Psoas muscle (tissue), 8 donors: ENCODE results near the gene MARF1. TPM values are rescaled to one million over a fixed set of nuclear protein-coding genes. Genes with fewer than 3 reads are reported as not detected.

ENCODE experiments used
- ATAC-seq, 4 donors: fragments of 200-7000 bp; cut with Tn5 transposase; one replicate each; pipeline ENCODE4 v1.9.1; 2020; ENCODE audit warnings: moderate library complexity in 3 of 4, mild to moderate bottlenecking in 2 of 4
- DNase-seq, 2 donors: peaks; one replicate each; pipeline ENCODE4 v3.0.0-alpha.2; 2020
- H3K27ac ChIP-seq: fragments of 200-600 bp; one replicate; pipeline ENCODE4 v1.8.0; 2022
- H3K27me3 ChIP-seq, 3 donors: fragments of 200-600 bp in 1 of 3; one replicate each; pipeline versions ENCODE4 v1.6.1 to v1.8.0; 2013 to 2022; ENCODE audit warnings: low read length in 2 of 3, mild to moderate bottlenecking in 2 of 3, moderate library complexity in 1 of 3; ENCODE audit not compliant: insufficient read depth in 3 of 3
- H3K36me3 ChIP-seq, 2 donors: fragments of 200-600 bp in 1 of 2; one replicate each; pipeline versions ENCODE4 v1.6.1 to v1.8.0; 2013 to 2022; ENCODE audit warnings: low read depth in 1 of 2, mild to moderate bottlenecking in 1 of 2, moderate library complexity in 1 of 2; ENCODE audit not compliant: insufficient read depth in 1 of 2
- H3K4me1 ChIP-seq: fragments of 200-600 bp; one replicate; pipeline ENCODE4 v1.8.0; 2022
- H3K4me3 ChIP-seq: fragments of 200-600 bp; one replicate; pipeline ENCODE4 v1.8.0; 2022; ENCODE audit warnings: mild to moderate bottlenecking
- H3K9me3 ChIP-seq: fragments of 200-600 bp; one replicate; pipeline ENCODE4 v1.8.0; 2022
- WGBS, 3 donors: extraction: QIAGEN DNeasy Blood & Tissue Kit; methylation state at CpG; one replicate each; pipeline versions ENCODE4 v1.1.6 to v1.1.7; 2013; 5-methylcytosine and 5-hydroxymethylcytosine counted together
- intact Hi-C, 2 donors: fragments of 100-400 bp; cut with DNase I; formaldehyde crosslinking; loops; one replicate each; pipeline versions ENCODE4 v1.11.0 to v1.14.2; 2022
- polyA plus RNA-seq, 3 donors: library from polyadenylated mRNA; stranded (reverse); fragments of 200-250 nt; gene quantifications; one replicate each; pipeline ENCODE4 v1.2.3, GENCODE V29; 2013
- total RNA-seq, 4 donors: library from RNA; stranded (reverse); fragmentation: NEBNext Ultra II Directional in 2 of 4; extraction: Animal tissue kit (Norgen Biotek cat#: 25700) in 2 of 4; gene quantifications; one replicate each; pipeline versions ENCODE4 v1.2.1 to v1.2.4, GENCODE V29; 2021 to 2023
- TF ChIP-seq, protein P1 (sequence below): fragments of 200-600 bp; IDR thresholded peaks from one replicate; pipeline ENCODE4 v1.8.0; 2022; ENCODE audit warnings: antibody characterized with exemption
- donor health status: healthy with polysubstance abuse.
- donor health status: DM: no; HTN: no; CAD: no; lungs with moderate emphysema.
- donor health status: Bipolar disorder and iron deficiency.
- donor health status: healthy.
- donor health status: DM: yes; HTN: yes; CAD: no.
- donor health status: DM: no; HTN: no; CAD: no.
- donor health status: DM: no; HTN: no; CAD: no.
- donor health status: DM: yes; HTN: yes; CAD: no.

Gene MARF1
- total and polyA plus RNA-seq, 7 donors = 13.4 to 91.5 (median 41.7) TPM

DNA sequence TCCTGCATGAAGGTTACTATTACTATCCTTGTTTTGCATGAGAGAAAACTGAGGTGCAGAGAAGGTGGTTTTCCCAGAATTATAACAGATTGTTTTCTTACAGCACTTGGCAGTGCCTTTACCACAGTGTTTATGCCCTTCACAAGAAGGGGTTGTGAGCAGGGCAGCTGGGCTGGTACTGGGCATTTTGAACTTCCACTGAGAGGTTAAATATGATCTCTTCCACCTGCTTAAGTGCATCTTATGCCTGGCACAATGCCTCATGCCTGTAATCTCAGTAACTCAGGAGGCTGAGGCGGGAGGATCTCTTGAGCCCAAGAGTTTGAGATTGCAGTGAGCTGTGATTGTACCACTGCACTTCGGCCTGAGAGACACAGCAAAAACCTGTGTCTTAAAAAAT, 43.3 kb upstream of the MARF1 start:
- no peak for DNase-seq
- TF ChIP-seq, protein P1, sequence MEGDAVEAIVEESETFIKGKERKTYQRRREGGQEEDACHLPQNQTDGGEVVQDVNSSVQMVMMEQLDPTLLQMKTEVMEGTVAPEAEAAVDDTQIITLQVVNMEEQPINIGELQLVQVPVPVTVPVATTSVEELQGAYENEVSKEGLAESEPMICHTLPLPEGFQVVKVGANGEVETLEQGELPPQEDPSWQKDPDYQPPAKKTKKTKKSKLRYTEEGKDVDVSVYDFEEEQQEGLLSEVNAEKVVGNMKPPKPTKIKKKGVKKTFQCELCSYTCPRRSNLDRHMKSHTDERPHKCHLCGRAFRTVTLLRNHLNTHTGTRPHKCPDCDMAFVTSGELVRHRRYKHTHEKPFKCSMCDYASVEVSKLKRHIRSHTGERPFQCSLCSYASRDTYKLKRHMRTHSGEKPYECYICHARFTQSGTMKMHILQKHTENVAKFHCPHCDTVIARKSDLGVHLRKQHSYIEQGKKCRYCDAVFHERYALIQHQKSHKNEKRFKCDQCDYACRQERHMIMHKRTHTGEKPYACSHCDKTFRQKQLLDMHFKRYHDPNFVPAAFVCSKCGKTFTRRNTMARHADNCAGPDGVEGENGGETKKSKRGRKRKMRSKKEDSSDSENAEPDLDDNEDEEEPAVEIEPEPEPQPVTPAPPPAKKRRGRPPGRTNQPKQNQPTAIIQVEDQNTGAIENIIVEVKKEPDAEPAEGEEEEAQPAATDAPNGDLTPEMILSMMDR = no peak
- Histone ChIP-seq H3K27ac (no peak overlapping the region), H3K27me3 (no peaks in the 10 kb centered on the region), H3K4me1 (peaks cover 5% of the 10 kb centered on the region), H3K36me3 (peaks cover 5 to 49% of the 10 kb centered on the region in 2 donors), H3K4me3 (no peak overlapping the region), H3K9me3 (no peaks in the 10 kb centered on the region)
- intact Hi-C loops = no loop called here
- peak in 2 of 4 donors; percentile 52 to 57 for ATAC-seq
- WGBS, 3 donors = 81 to 92% (median 90%) methylated on average over 2 of the region's 2 CpGs

DNA sequence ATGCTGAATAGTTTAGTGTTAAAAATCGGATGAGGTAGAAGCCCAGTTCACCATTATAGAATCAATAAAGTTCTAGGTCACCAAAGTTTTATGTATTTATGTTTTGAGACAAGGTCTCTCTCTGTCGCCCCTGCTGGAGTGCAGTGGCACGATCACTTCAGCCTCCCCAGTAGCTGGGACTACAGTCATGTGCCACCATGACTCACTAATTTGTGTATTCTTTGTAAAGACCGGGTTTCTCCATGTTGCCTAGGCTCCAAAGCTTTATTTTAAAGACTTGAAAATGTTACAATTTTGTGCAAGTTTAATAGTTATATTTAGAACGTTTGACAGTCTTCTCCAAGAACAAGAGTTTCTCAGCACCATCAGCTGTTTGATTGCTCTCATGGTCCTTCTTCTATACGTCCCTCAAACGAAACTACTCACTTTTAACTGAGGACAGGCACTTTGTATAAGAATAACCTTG, 39.2 kb upstream of the MARF1 start:
- DNase-seq (peak in 1 of 2 donors; percentile 37), ATAC-seq (no peak)
- intact Hi-C loops = loop anchor here in 1 of 2 donors (5.0 kb wide), 1 partner anchor 670 kb away; no protein-coding TSS in a partner anchor
- TF ChIP-seq, protein P1 = peak; percentile 22
- no peak overlapping the region for H3K27ac ChIP-seq
- H3K36me3 ChIP-seq = peaks cover 0 to 49% of the 10 kb centered on the region in 2 donors
- H3K4me1 ChIP-seq = peaks cover 5% of the 10 kb centered on the region
- no peak overlapping the region for H3K4me3 ChIP-seq
- H3K27me3 ChIP-seq = no peaks in the 10 kb centered on the region
- no peaks in the 10 kb centered on the region for H3K9me3 ChIP-seq
- WGBS, 3 donors = 74 to 82% (median 76%) methylated on average over 7 of the region's 7 CpGs

DNA sequence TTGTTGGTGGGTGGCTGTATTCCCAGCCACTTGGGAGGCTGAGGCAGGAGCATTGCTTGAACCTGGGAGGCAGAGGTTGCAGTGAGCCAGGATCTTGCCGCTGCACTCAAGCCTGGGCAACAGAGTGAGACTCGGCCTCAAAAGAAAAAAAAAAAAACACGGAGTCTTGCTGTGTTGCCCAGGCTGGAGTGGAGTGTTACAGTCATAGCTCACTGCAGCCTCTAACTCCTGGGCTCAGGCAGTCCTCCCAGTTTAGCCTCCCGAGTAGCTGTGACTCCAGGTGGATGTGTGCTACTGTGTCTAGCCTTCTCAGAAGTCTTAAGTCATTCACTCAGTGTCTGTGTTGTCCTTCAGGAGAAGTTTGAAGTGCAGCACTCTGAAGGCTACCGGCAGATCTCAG, 34.5 kb upstream of the MARF1 start:
- Histone ChIP-seq H3K9me3 (no peaks in the 10 kb centered on the region), H3K27ac (no peak overlapping the region)

DNA sequence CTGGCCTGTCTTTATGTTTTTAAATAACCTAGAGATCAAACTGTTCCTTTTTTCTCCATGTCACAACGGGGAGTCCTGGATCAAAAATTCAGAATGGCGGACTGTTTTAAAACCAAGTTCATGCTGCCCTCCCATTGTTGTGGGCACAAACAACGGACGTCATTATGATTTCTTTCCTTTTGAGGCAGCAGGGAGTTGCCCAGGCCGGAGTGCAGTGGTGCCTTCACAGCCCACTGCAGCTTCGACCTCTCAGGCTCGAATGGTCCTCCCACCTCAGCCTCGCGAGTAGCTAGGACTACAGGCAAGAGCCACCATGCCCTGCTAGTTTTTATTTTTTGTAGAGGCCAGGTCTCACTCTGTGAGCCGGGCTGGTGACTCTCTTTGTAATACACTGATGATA, 33.6 kb upstream of the MARF1 start:
- intact Hi-C loops = no loop called here
- WGBS, 3 donors = 82 to 86% (median 84%) methylated on average over 10 of the region's 10 CpGs
- Histone ChIP-seq H3K36me3 (peaks cover 0 to 36% of the 10 kb centered on the region in 2 donors), H3K4me1 (peaks cover 11% of the 10 kb centered on the region), H3K4me3 (no peak overlapping the region), H3K27me3 (no peaks in the 10 kb centered on the region), H3K27ac (no peak overlapping the region), H3K9me3 (no peaks in the 10 kb centered on the region)
- ATAC-seq (no peak), DNase-seq (no peak)
- TF ChIP-seq, protein P1 = no peak

More for the DNA sequence above, 34.5 kb upstream of the MARF1 start:
- H3K27me3 ChIP-seq = no peaks in the 10 kb centered on the region
- TF ChIP-seq, protein P1 = no peak
- H3K36me3 ChIP-seq = peaks cover 0 to 36% of the 10 kb centered on the region in 2 donors
- ATAC-seq (no peak), DNase-seq (no peak)
- H3K4me1 ChIP-seq = peaks cover 9% of the 10 kb centered on the region
- intact Hi-C loops = no loop called here
- H3K4me3 ChIP-seq = no peak overlapping the region
- WGBS, 3 donors = 96 to 100% (median 98%) methylated on average over 5 of the region's 5 CpGs

DNA sequence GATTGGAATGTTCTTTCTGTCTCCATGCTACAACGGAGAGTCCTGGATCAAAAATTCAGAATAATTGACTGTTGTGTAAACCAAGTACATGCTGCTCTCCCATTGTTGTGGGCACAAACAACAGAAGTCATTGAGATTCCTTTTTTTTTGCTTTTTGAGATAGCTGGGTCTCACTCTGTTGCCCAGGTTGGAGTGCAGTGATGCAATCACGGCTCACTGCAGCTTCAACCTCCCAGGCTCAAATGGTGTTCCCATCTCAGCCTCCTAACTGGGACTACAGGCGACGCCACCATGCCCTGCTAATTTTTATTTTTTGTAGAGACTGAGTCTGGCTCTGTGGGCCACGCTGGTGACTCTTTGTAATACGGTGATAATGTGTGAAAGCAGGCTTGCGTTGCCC, 31.6 kb upstream of the MARF1 start:
- H3K4me3 ChIP-seq = no peak overlapping the region
- DNase-seq (no peak), ATAC-seq (no peak)
- no peaks in the 10 kb centered on the region for H3K27me3 ChIP-seq
- peaks cover 11% of the 10 kb centered on the region for H3K4me1 ChIP-seq
- WGBS, 3 donors = 95 to 97% (median 96%) methylated on average over 7 of the region's 7 CpGs
- H3K9me3 ChIP-seq = no peaks in the 10 kb centered on the region
- intact Hi-C loops = no loop called here
- TF ChIP-seq, protein P1 = no peak
- peaks cover 0 to 29% of the 10 kb centered on the region in 2 donors for H3K36me3 ChIP-seq
- H3K27ac ChIP-seq = no peak overlapping the region
